CD14-positive monocyte (primary cell): ENCODE results near the gene PDCD11. TPM values are rescaled to one million over a fixed set of nuclear protein-coding genes. Genes with fewer than 3 reads are reported as not detected.

Experiments
- DNase-seq, 3 donors: peaks; one replicate each; pipeline ENCODE4 v3.0.0-alpha.2; 2011 to 2022
- H2AFZ ChIP-seq: 2 replicates; pipeline ENCODE4 v1.6.0; 2012; ENCODE audit warnings: mild to moderate bottlenecking, low read depth, low read length, inconsistent platforms; ENCODE audit not compliant: insufficient read depth, poor library complexity, severe bottlenecking
- H3K27ac ChIP-seq, 2 donors: 1 replicate in 1 of 2; 2 replicates in 1 of 2; pipeline ENCODE4 v1.5.1; 2012 to 2013; ENCODE audit warnings: low read length in 2 of 2, control low read depth in 1 of 2, inconsistent platforms in 1 of 2, low read depth in 1 of 2, mild to moderate bottlenecking in 1 of 2
- H3K27me3 ChIP-seq, 2 donors: one replicate each; pipeline versions ENCODE4 v1.6.0 to v1.6.1; 2011 to 2013; ENCODE audit warnings: low read length in 2 of 2; ENCODE audit not compliant: control insufficient read depth in 2 of 2, insufficient read depth in 2 of 2
- H3K36me3 ChIP-seq, 2 donors: replicated peaks in 1 of 2; 1 replicate in 1 of 2; 2 replicates in 1 of 2; pipeline versions ENCODE4 v1.5.1 to v1.6.1; 2012 to 2013; ENCODE audit warnings: low read length in 2 of 2, control low read depth in 1 of 2, inconsistent platforms in 1 of 2, mild to moderate bottlenecking in 1 of 2; ENCODE audit not compliant: insufficient read depth in 2 of 2, control insufficient read depth in 1 of 2
- H3K4me1 ChIP-seq, 2 donors: 1 replicate in 1 of 2; 2 replicates in 1 of 2; pipeline versions ENCODE4 v1.5.1 to v1.6.1; 2012 to 2013; ENCODE audit warnings: low read length in 2 of 2, control low read depth in 1 of 2, inconsistent platforms in 1 of 2, mild to moderate bottlenecking in 1 of 2, moderate library complexity in 1 of 2; ENCODE audit not compliant: insufficient read depth in 2 of 2, control insufficient read depth in 1 of 2
- H3K4me2 ChIP-seq: replicated peaks from 2 replicates; pipeline ENCODE3; 2012; ENCODE audit warnings: low read length, moderate library complexity, mild to moderate bottlenecking; ENCODE audit not compliant: poor library complexity, severe bottlenecking; ENCODE audit errors: extremely low read depth
- H3K4me3 ChIP-seq, 3 experiments: fragments of 200-600 bp in 1 of 3; sonication (generic) in 1 of 3; replicated peaks in 1 of 3; 1 replicate in 2 of 3; 2 replicates in 1 of 3; pipeline ENCODE4 v1.5.1; 2011 to 2013; ENCODE audit warnings: low read length in 3 of 3, mild to moderate bottlenecking in 3 of 3, control low read depth in 2 of 3, low read depth in 2 of 3, inconsistent platforms in 1 of 3, moderate library complexity in 1 of 3
- H3K79me2 ChIP-seq: 2 replicates; pipeline ENCODE4 v1.6.0; 2012; ENCODE audit warnings: mild to moderate bottlenecking, control low read depth, inconsistent platforms, low read length, moderate library complexity; ENCODE audit not compliant: insufficient read depth
- H3K9ac ChIP-seq: 2 replicates; pipeline ENCODE4 v1.6.0; 2017; ENCODE audit warnings: low read length, mild to moderate bottlenecking; ENCODE audit not compliant: insufficient read depth, poor library complexity, severe bottlenecking
- H3K9me3 ChIP-seq, 2 donors: replicated peaks in 1 of 2; 1 replicate in 1 of 2; 2 replicates in 1 of 2; pipeline versions ENCODE4 v1.5.1 to v1.6.1; 2012 to 2013; ENCODE audit warnings: low read length in 2 of 2, control low read depth in 1 of 2; ENCODE audit not compliant: control insufficient read depth in 1 of 2, insufficient read depth in 1 of 2
- H4K20me1 ChIP-seq: 2 replicates; pipeline ENCODE4 v1.6.0; 2012; ENCODE audit warnings: mild to moderate bottlenecking, low read length, control low read depth, moderate library complexity; ENCODE audit not compliant: insufficient read depth
- H3K27ac Mint-ChIP-seq, 7 donors: one replicate each; pipeline ENCODE4 v1.8.0; 2020; ENCODE audit warnings: mild to moderate bottlenecking in 7 of 7, mixed read lengths in 7 of 7, moderate library complexity in 6 of 7, inconsistent platforms in 2 of 7
- H3K27me3 Mint-ChIP-seq, 3 donors: one replicate each; pipeline ENCODE4 v1.8.0; 2021 to 2022; ENCODE audit warnings: low read depth in 3 of 3, mild to moderate bottlenecking in 3 of 3, mixed read lengths in 3 of 3, moderate library complexity in 3 of 3, inconsistent platforms in 1 of 3
- H3K36me3 Mint-ChIP-seq, 2 donors: one replicate each; pipeline ENCODE4 v1.8.0; 2020; ENCODE audit warnings: mixed read lengths in 2 of 2, inconsistent platforms in 1 of 2, mild to moderate bottlenecking in 1 of 2
- H3K4me1 Mint-ChIP-seq: one replicate; pipeline ENCODE4 v1.8.0; 2020; ENCODE audit warnings: mild to moderate bottlenecking, mixed read lengths
- H3K4me3 Mint-ChIP-seq, 2 donors: one replicate each; pipeline ENCODE4 v1.8.0; 2020; ENCODE audit warnings: mild to moderate bottlenecking in 2 of 2, mixed read lengths in 2 of 2, moderate library complexity in 1 of 2
- H3K9me3 Mint-ChIP-seq, 7 donors: one replicate each; pipeline ENCODE4 v1.8.0; 2020 to 2022; ENCODE audit warnings: mixed read lengths in 7 of 7, mild to moderate bottlenecking in 6 of 7, moderate library complexity in 6 of 7, inconsistent platforms in 2 of 7
- WGBS: methylation state at CpG from one replicate; pipeline ENCODE4 v1.1.5; 2013; ENCODE audit warnings: missing lambda C conversion rate; ENCODE audit not compliant: insufficient coverage; 5-methylcytosine and 5-hydroxymethylcytosine counted together
- intact Hi-C, 2 donors: fragments of 100-400 bp; cut with micrococcal nuclease; formaldehyde crosslinking; loops; one replicate each; pipeline versions ENCODE4 v1.15.0 to v1.15.1; 2023
- polyA plus RNA-seq, 3 donors: library from polyadenylated mRNA; depleted of rRNA in 1 of 3; unstranded in 2 of 3; stranded (reverse) in 1 of 3; fragments of 300-500 nt in 2 of 3; fragments of >200 nt in 1 of 3; fragmentation: Illumina TruSeq in 2 of 3; gene quantifications; 1 replicate in 2 of 3; 2 replicates in 1 of 3; pipeline ENCODE4 v1.2.3, GENCODE V29; 2012 to 2021
- TF ChIP-seq, protein P1 (sequence below): fragments of 200-600 bp; IDR thresholded peaks from one replicate; pipeline ENCODE4 v1.8.0; 2022; ENCODE audit warnings: antibody characterized with exemption, mild to moderate bottlenecking

PDCD11 gene
- polyA plus RNA-seq, 3 donors = 2.9 to 9.7 (median 3.3) TPM

DNA sequence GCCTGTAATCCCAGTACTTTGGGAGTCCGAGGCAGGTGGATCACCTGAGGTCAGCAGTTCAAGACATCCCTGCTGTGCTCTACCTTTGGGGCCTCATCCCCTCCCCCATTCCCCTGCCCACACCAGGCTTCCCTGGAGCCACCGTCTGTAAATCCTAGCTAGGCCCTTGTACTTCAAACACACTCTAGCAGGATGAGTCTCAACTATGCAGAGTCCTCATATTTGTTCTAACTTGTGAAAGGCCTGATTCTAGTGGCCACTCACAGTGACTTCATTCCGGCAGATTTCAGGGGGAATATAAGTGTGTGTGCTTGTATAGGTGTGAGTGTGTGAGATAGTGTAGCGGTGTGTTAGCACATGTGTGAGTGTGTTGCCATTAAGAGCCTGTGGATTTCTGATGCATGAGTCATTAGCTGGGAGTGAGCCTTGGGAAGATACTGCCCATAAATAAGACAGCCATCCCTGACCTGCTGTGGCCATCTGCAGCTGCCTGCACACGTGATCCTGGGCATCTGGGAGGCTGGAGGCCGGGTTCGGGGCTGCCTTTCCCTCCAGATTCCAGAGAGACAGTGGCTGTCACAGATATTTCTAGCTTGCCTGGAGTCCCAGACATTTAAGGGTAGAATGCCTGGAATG is 95.4 kb downstream of the PDCD11 start:
- peaks cover 39 to 50% of the 10 kb centered on the region in 2 donors for H3K27me3 ChIP-seq
- no peak overlapping the region for H3K4me3 ChIP-seq
- no peak overlapping the region for H2AFZ ChIP-seq
- peaks cover 3 to 4% of the 10 kb centered on the region in 2 donors for H3K36me3 Mint-ChIP-seq
- DNase-seq = no peak
- 98% methylated on average over 6 of the region's 7 CpGs for WGBS
- H3K27ac Mint-ChIP-seq = peak overlapping the region in 1 of 7 donors; percentile 16
- H3K79me2 ChIP-seq = no peaks in the 10 kb centered on the region
- no peak overlapping the region for H3K27ac ChIP-seq
- no peak overlapping the region for H3K9ac ChIP-seq
- TF ChIP-seq, protein P1, sequence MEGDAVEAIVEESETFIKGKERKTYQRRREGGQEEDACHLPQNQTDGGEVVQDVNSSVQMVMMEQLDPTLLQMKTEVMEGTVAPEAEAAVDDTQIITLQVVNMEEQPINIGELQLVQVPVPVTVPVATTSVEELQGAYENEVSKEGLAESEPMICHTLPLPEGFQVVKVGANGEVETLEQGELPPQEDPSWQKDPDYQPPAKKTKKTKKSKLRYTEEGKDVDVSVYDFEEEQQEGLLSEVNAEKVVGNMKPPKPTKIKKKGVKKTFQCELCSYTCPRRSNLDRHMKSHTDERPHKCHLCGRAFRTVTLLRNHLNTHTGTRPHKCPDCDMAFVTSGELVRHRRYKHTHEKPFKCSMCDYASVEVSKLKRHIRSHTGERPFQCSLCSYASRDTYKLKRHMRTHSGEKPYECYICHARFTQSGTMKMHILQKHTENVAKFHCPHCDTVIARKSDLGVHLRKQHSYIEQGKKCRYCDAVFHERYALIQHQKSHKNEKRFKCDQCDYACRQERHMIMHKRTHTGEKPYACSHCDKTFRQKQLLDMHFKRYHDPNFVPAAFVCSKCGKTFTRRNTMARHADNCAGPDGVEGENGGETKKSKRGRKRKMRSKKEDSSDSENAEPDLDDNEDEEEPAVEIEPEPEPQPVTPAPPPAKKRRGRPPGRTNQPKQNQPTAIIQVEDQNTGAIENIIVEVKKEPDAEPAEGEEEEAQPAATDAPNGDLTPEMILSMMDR = no peak
- peaks cover 6 to 15% of the 10 kb centered on the region in 2 donors for H3K4me1 ChIP-seq
- peaks cover 49 to 56% (median 51%) of the 10 kb centered on the region in 3 donors for H3K27me3 Mint-ChIP-seq
- no peak overlapping the region for H3K4me2 ChIP-seq
- H3K9me3 ChIP-seq = peaks cover 0 to 14% of the 10 kb centered on the region in 2 donors
- peaks cover 0 to 6% (median 5%) of the 10 kb centered on the region in 7 donors for H3K9me3 Mint-ChIP-seq
- H3K36me3 ChIP-seq = no peaks in the 10 kb centered on the region
- H4K20me1 ChIP-seq = no peaks in the 10 kb centered on the region
- intact Hi-C loops = no loop called here
- H3K4me3 Mint-ChIP-seq = peak overlapping the region in 1 of 2 donors; percentile 88
- H3K4me1 Mint-ChIP-seq = peaks cover 10% of the 10 kb centered on the region

GRCh38 chr10:103492655-103493261 is 96.3 kb downstream of the PDCD11 start:
- no peak overlapping the region for H3K27ac ChIP-seq
- WGBS = 91% methylated on average over 3 of the region's 5 CpGs
- H3K4me2 ChIP-seq = peak overlapping the region; percentile 67
- TF ChIP-seq, protein P1 = no peak
- Mint-ChIP-seq H3K27me3 (peaks cover 54 to 62% (median 59%) of the 10 kb centered on the region in 3 donors), H3K27ac (peak overlapping the region in 1 of 7 donors; percentile 33), H3K36me3 (peaks cover 3 to 4% of the 10 kb centered on the region in 2 donors), H3K4me3 (peak overlapping the region; percentile 74 to 88), H3K9me3 (peaks cover 0 to 7% (median 5%) of the 10 kb centered on the region in 7 donors), H3K4me1 (peaks cover 10% of the 10 kb centered on the region)
- peaks cover 0 to 14% of the 10 kb centered on the region in 2 donors for H3K9me3 ChIP-seq
- no peak overlapping the region for H3K9ac ChIP-seq
- H2AFZ ChIP-seq = no peak overlapping the region
- no peak for DNase-seq
- H3K4me1 ChIP-seq = peaks cover 6 to 15% of the 10 kb centered on the region in 2 donors
- no peak overlapping the region for H3K4me3 ChIP-seq
- H4K20me1 ChIP-seq = no peaks in the 10 kb centered on the region
- H3K36me3 ChIP-seq = no peaks in the 10 kb centered on the region
- no peaks in the 10 kb centered on the region for H3K79me2 ChIP-seq
- intact Hi-C loops = no loop called here
- peaks cover 39 to 59% of the 10 kb centered on the region in 2 donors for H3K27me3 ChIP-seq
